ENCODE measurements around the gene GSE1.

GRCh38 chr16:85655216-85656129, 42.4 kb downstream of the GSE1 start:
- TF ChIP-seq POLR2A (IDR thresholded peaks at IDR 0.05; ENCODE audit: low read depth, low read length): no peak
- no peak for TF ChIP-seq POLR2AphosphoS5 (IDR thresholded peaks at IDR 0.05; ENCODE audit: low read depth, low read length)
- no peak for TF ChIP-seq SPI1 (IDR thresholded peaks at IDR 0.05; ENCODE audit: low read depth, low read length)
- no peak for TF ChIP-seq TAF1 (IDR thresholded peaks at IDR 0.05; ENCODE audit: low read depth, low read length)
